ENCODE results near the gene MMAB. TPM values are rescaled to one million over a fixed set of nuclear protein-coding genes. Genes with fewer than 3 reads are reported as not detected.

The MMAB gene
- total and polyA plus RNA-seq, 8 donors: 6.2 to 71.2 (median 29.8) TPM

DNA sequence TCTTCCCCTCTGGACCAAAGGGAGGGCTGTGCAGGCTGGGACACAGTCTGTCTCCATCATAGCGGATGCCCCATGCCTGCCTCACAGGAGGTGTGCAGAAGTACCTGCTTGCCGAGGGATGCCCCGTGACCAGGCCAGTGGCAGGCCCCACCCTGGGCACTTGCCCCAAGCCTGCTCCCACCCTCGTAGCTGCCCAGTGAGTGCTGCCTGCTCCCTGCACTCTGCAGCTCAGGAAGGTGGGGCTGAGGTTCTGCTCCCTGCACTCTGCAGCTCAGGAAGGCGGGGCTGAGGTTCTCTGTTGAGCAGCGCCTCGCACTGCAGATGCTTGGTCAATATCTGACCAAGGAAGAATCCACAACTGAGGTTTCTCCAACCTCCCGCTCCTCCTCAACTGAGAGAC, 6.9 kb downstream of the MMAB start:
- Histone ChIP-seq H3K9me3 (no peaks in the 10 kb centered on the region), H3K27ac (no peak overlapping the region), H3K36me3 (peaks cover 12 to 100% (median 89%) of the 10 kb centered on the region in 4 donors), H3K27me3 (no peaks in the 10 kb centered on the region), H3K4me3 (no peak overlapping the region), H3K4me1 (peaks cover 0 to under 1% (median 0%) of the 10 kb centered on the region in 4 donors)
- DNase-seq: no peak
- TF ChIP-seq POLR2AphosphoS5 (IDR thresholded peaks at IDR 0.05): no peak
- no peak for TF ChIP-seq CTCF (IDR thresholded peaks at IDR 0.05)
- no peak for TF ChIP-seq POLR2A (IDR thresholded peaks at IDR 0.05)
- no peak for TF ChIP-seq EP300 (IDR thresholded peaks at IDR 0.05)
- intact Hi-C loops (cut with DNase I; ENCODE audit: low total_unique reads): no loop called here
- 82 to 96% (median 88%) methylated on average over 7 to 8 of the region's 8 CpGs for whole genome bisulfite sequencing, 5 donors

- intact Hi-C loops (cut with DNase I; ENCODE audit: low total_unique reads): no loop called here
- Histone ChIP-seq H3K27ac (no peak overlapping the region), H3K36me3 (peaks cover 12 to 99% (median 89%) of the 10 kb centered on the region in 4 donors), H3K4me3 (no peak overlapping the region), H3K27me3 (no peaks in the 10 kb centered on the region), H3K4me1 (no peaks in the 10 kb centered on the region), H3K9me3 (no peaks in the 10 kb centered on the region)
- 80 to 95% (median 92%) methylated on average over 23 to 30 of the region's 30 CpGs for WGBS, 5 donors
- DNase-seq: no peak
- TF ChIP-seq POLR2AphosphoS5 (IDR thresholded peaks at IDR 0.05): no peak
- no peak for TF ChIP-seq POLR2A (IDR thresholded peaks at IDR 0.05)
- no peak for TF ChIP-seq EP300 (IDR thresholded peaks at IDR 0.05)
- no peak for TF ChIP-seq CTCF (IDR thresholded peaks at IDR 0.05)
Measured at GRCh38 chr12:109563291-109564284, 9.7 kb downstream of the MMAB start.

DNA sequence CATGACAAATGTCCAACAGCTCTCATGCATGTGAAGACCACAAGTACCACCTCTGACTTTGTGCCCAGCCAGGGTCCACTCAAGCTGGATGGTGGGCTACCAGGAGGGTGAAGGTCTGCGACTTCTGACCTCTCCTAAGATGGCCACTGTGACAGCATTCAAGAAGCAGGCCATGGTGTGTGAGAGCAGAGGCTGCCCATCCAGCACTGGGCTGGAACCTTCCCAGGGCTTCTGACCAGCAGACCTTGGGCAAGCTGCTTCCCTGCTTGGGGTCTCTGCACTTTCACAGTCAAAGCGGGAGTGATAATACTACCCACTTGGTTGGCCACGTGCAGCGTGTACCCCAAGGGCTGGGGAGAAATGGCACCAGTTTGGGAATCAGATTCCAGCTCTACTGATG, 10.4 kb downstream of the MMAB start:
- WGBS, 5 donors: 80 to 96% (median 94%) methylated on average over 1 to 4 of the region's 4 CpGs

GRCh38 chr12:109561711-109562030, 11.6 kb downstream of the MMAB start:
- no peaks in the 10 kb centered on the region for H3K27me3 ChIP-seq

More for the DNA sequence above, 10.4 kb downstream of the MMAB start:
- no peak overlapping the region for H3K4me3 ChIP-seq
- intact Hi-C loops (cut with DNase I; ENCODE audit: low total_unique reads): no loop called here
- H3K27me3 ChIP-seq: no peaks in the 10 kb centered on the region
- no peaks in the 10 kb centered on the region for H3K9me3 ChIP-seq
- DNase-seq: no peak
- H3K27ac ChIP-seq: no peak overlapping the region
- TF ChIP-seq CTCF (IDR thresholded peaks at IDR 0.05) (no peak), POLR2AphosphoS5 (IDR thresholded peaks at IDR 0.05) (no peak), POLR2A (IDR thresholded peaks at IDR 0.05) (no peak), EP300 (IDR thresholded peaks at IDR 0.05) (no peak)
- no peaks in the 10 kb centered on the region for H3K4me1 ChIP-seq
- peaks cover 6 to 99% (median 85%) of the 10 kb centered on the region in 4 donors for H3K36me3 ChIP-seq

More at GRCh38 chr12:109561711-109562030, 11.6 kb downstream of the MMAB start:
- Histone ChIP-seq H3K9me3 (no peaks in the 10 kb centered on the region), H3K4me3 (no peak overlapping the region), H3K4me1 (no peaks in the 10 kb centered on the region), H3K36me3 (peaks cover 4 to 99% (median 79%) of the 10 kb centered on the region in 4 donors), H3K27ac (no peak overlapping the region)
- WGBS, 5 donors: 94 to 96% (median 96%) methylated on average over 10 of the region's 10 CpGs
- no peak for TF ChIP-seq CTCF (IDR thresholded peaks at IDR 0.05)
- no peak for TF ChIP-seq POLR2AphosphoS5 (IDR thresholded peaks at IDR 0.05)
- no peak for TF ChIP-seq EP300 (IDR thresholded peaks at IDR 0.05)
- TF ChIP-seq POLR2A (IDR thresholded peaks at IDR 0.05): no peak
- DNase-seq: no peak
- intact Hi-C loops (cut with DNase I; ENCODE audit: low total_unique reads): no loop called here
